HG03469 (cell line): ENCODE results near the gene RBM26.
"Not testable (repeated sequence)": the region's sequence is repeated elsewhere in the genome, so short reads cannot be mapped to it uniquely, and the experiment has no call there.

Experiments
- ATAC-seq: cut with Tn5 transposase; IDR thresholded peaks from one replicate; pipeline ENCODE4 v1.9.1; 2021; ENCODE audit warnings: mild to moderate bottlenecking, moderate library complexity, moderate number of reproducible peaks; ENCODE audit not compliant: unreplicated experiment

The RBM26 gene

DNA sequence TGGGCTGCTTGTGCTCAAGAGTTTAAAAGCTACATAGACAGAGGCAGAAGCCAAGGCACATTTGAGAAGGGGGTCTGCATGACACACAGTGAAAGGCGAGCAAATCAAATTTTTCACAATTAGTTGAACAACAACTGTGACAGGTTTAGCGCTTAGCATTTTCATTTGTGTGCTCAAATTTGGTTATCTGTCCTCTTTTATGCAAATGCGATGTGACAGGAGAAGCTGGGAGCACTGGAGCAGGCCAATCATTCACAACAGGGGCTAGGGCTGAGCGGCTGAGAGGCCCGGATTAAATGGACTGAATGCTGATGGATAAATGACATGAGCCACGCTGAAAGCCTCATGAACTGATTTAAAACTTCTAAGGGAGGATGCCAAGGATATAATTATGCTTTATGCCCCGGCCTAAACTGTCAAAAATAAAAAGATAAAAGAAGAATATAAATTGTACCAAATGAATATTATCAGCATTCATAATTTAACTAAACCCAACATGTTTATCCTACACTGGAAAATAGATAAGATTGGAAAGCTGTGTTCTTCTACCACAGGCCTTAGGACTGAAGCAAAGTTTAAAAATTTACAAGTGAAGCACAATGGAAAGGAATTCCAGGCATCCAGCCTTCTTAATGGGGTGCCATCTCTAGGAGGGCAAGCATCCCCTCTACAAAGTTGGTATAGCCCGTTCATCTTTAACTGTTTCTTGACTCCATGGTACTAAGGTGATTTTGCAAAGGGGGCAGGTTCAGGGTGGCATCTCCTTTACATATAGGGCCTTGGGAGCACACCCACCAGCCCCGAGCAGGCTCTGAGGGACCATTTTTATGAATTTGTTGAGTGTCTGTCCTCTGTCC lies 117.9 kb downstream of the RBM26 start:
- no peak for ATAC-seq

DNA sequence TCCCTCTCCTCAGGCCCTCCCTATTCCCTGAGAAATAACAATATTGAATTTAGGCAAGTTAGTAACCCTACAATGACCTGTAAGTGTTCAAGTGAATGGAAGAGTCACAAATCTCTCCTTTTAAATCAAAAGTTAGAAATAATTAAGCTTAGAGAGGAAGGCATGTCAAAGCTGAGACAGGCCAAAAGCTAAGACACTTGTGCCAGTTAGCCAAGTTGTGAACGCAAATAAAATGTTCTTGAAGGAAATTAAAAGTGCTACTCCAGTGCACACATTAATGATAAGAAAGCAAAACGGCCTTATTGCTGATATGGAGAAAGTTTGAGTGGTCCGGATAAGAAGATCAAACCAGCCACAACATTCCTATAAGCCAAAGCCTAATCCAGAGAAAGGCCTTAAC lies 120.9 kb downstream of the RBM26 start:
- ATAC-seq, result no peak

DNA sequence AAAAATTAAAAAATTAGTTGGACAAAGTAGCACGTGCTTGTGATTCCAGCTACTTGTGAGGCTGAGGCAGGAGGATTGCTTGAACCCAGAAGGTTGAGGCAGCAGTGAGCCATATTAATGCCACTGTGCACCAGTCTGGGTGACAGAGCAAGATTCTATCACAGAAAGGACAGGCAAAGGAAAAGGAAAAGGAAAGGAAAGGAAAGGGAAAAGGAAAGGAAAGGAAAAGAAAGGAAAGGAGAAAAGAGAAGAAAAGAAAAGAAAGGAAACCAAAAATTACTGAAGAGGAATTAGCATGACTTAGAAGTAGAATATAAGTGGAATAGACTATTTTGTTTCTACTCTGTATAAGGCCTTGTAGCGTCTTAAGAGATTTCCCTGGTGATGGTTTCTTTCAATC lies 122.3 kb downstream of the RBM26 start:
- no peak for ATAC-seq

DNA sequence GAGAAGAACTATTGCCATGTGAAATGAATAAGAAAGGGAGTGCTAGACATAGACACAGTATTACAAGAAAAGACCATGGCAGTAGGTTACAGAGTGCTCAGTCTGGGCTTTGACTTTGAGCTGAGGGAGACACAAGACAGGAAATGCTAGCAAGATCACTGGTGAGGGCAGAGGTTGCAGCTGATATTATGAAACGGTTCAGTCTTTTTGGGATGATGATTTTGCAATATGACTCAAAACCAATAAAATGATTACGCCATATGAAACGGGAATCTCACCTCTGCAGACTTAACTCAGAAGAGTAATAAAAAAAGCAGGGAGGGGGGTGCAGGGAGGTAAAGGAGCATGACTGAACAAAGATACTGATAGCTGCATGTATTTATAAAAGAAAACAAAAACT lies 123.1 kb downstream of the RBM26 start:
- no peak for ATAC-seq

DNA sequence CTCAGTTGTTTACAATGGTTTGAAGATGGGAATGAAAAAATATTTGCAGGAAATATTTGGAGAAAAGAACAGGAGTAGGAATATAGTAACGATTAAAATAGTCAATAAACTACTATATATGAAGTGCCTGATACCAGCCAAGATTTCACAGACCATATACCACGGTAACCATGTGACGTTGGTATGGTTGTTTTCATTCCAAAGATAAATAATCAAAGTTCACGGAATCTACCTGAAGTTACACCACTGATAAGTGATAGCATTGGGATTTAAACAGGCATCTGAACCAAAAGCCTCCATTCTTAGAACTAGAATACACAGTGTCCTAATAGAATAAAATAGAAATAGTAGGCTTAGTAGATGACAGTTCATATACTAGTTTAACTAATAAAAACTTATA lies 123.5 kb downstream of the RBM26 start:
- no peak for ATAC-seq

DNA sequence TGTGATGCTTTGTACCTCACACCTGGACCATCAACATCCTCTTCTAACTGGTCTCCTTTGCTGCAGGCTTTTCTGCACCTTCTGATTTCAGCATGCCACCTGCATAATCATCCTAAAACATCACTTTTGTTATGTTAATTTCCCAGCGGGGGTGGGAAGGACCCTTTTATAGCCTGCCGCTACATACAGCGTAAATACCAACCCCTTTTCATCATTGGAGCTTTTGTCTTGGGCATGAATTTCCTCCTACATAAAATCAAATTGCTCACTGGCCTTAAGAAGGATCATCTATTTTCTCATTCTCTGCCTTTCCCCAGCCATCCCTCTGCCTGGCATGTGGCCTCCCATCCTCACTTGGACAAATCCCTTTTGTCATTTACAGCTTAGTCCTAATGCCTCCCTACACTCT lies 124.7 kb downstream of the RBM26 start:
- ATAC-seq, result no peak

DNA sequence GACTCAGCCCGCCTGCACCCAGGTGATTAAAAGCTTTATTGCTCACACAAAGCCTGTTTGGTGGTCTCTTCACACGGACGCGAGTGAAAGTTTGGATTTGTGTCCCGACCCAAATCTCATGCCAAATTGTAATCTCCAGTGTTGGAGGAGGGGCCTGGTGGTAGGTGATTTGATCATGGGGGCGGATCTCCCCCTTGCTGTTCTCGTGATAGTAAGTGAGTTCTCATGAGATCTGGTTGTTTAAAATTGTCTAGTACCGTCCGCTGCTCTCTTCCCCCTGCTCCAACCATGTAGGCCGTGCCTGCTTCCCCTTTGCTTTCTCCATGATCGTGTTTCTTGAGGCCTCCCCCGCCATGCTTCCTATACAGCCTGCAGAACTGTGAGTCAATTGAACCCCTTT lies 126.3 kb downstream of the RBM26 start:
- ATAC-seq, result not testable (repeated sequence)

DNA sequence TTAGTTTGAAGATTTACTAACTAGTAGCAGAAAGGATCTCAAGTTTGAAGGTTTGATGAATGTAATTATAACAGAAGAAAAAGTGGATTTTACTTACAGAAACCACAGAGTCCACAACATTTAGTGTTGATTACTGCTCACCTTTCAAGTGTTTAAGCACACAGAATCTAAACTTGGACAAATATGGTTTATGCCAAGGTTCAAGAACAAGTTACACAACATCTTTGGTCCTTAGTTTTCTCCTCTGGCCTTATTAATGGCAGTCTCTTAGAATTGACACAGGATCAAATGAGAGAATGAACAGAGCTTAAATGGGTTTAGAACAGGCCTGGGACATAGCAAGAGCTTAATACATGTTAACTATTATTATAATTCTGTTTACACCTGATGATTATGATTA lies 133.0 kb downstream of the RBM26 start:
- ATAC-seq, result no peak

DNA sequence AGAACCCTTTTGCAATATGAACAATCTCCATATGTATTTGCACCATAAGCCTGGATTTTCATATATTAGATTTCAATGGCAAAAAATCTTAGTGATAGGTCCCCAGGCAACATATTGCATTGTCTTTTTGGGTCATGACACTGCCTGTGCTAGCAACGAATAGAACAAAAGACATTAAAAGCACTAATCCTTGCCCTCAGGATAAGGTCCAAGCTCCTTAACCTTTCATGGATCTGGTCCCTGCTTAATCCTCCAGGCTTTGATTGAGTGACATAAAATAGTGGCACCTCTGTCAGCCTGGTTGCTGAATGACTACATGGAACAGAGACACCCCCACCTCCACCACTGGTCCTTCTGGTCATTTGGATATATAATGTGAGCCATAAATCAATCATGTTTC lies 134.4 kb downstream of the RBM26 start:
- ATAC-seq, result no peak

DNA sequence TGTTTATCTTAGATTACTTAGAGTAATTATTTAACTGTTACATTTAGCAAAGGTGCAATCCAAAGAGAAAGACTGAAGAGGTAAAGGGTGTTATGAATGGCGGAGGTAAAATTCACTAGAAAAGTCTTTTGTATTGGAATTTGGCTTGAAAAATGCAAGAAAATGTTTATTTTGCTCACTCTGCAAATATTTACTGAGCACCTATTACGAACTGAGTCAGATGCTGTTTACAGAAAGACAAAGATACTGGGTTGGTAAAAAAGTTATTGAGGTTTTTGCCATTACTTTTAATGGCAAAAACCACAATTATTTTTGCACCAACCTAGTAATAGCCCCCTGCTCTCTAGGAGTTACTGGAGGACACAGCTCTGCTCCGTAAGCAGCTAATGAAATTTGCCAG lies 135.2 kb downstream of the RBM26 start:
- ATAC-seq, result no peak
